ENCODE measurements around the gene NELL1.

Gene NELL1

GRCh38 chr11:21520244-21520643 lies 850.9 kb downstream of the NELL1 start:
- DNase-seq = no peak

GRCh38 chr11:21529187-21529586 lies 859.8 kb downstream of the NELL1 start:
- DNase-seq = no peak

GRCh38 chr11:21534288-21534687 lies 864.9 kb downstream of the NELL1 start:
- DNase-seq = no peak

GRCh38 chr11:21537980-21538379 lies 868.6 kb downstream of the NELL1 start:
- DNase-seq = no peak

GRCh38 chr11:21541187-21541751 lies 871.9 kb downstream of the NELL1 start:
- DNase-seq = no peak

GRCh38 chr11:21543901-21544300 lies 874.5 kb downstream of the NELL1 start:
- no peak for DNase-seq

- DNase-seq = no peak
Measured at GRCh38 chr11:21545699-21546098, 876.3 kb downstream of the NELL1 start.

GRCh38 chr11:21546703-21547102 lies 877.3 kb downstream of the NELL1 start:
- no peak for DNase-seq

GRCh38 chr11:21552911-21553310 lies 883.5 kb downstream of the NELL1 start:
- no peak for DNase-seq

- DNase-seq = no peak
Measured at GRCh38 chr11:21553795-21554194, 884.4 kb downstream of the NELL1 start.

- no peak for DNase-seq
Measured at GRCh38 chr11:21554284-21554683, 884.9 kb downstream of the NELL1 start.

GRCh38 chr11:21556926-21557325 lies 887.5 kb downstream of the NELL1 start:
- no peak for DNase-seq

- DNase-seq = no peak
Measured at GRCh38 chr11:21560466-21560975, 891.1 kb downstream of the NELL1 start.

- DNase-seq = no peak
Measured at GRCh38 chr11:21561581-21561980, 892.2 kb downstream of the NELL1 start.

- no peak for DNase-seq
Measured at GRCh38 chr11:21564095-21564494, 894.7 kb downstream of the NELL1 start.

GRCh38 chr11:21564833-21565682 lies 895.7 kb downstream of the NELL1 start:
- DNase-seq = no peak

- DNase-seq = no peak
Measured at GRCh38 chr11:21566521-21567117, 897.2 kb downstream of the NELL1 start.

GRCh38 chr11:21567645-21568290 lies 898.4 kb downstream of the NELL1 start:
- DNase-seq = no peak

- no peak for DNase-seq
Measured at GRCh38 chr11:21572210-21572609, 902.8 kb downstream of the NELL1 start.

- DNase-seq = no peak
Measured at GRCh38 chr11:21582791-21583190, 913.4 kb downstream of the NELL1 start.

GRCh38 chr11:21588754-21589153 lies 919.4 kb downstream of the NELL1 start:
- DNase-seq = no peak

- DNase-seq = no peak
Measured at GRCh38 chr11:21602699-21603098, 933.3 kb downstream of the NELL1 start.

GRCh38 chr11:21603886-21604285 lies 934.5 kb downstream of the NELL1 start:
- DNase-seq = no peak
